K562 (cell line): ENCODE results near the gene TMEM270.

ENCODE experiments used
- PTBP1 ChIP-seq: fragments of 200-400 bp; formaldehyde crosslinking; IDR thresholded peaks from 2 replicates; pipeline ENCODE4 v1.6.1; 2017; ENCODE audit warnings: low read depth, low read length
- ZNF274 ChIP-seq: IDR thresholded peaks from 2 replicates; pipeline ENCODE4 v1.6.1; 2011; ENCODE audit warnings: low read depth, mild to moderate bottlenecking, low read length, moderate library complexity, borderline replicate concordance

DNA sequence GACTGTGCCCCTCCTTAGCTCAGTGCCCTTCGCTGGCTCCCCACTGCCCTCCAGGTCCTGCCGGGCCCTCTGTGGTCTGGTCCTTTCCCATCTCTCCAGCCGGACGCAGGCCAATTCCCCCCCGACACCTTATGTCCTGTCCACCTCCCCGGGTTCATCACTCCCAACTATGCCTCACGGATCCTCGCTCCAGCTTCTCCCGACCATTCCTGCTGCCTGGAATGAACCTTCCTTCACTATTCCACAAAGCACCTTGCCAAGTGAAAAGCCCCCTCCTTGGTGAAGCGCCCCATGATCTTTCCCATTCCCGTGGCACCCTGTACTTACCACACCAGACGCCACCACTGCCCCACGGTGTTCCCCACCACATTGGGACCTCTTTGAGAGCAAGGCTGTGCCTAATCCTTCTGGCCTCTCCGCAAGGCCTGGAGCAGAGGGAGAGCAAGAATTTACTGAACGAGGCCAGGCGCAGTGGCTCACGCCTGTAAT lies 47.2 kb downstream of the TMEM270 start:
- TF ChIP-seq ZNF274 = no peak
- no peak for TF ChIP-seq PTBP1
